ENCODE data around the gene AP2A2.

- TF ChIP-seq POLR2AphosphoS5 (IDR thresholded peaks at IDR 0.05): no peak
- TF ChIP-seq CTCF (IDR thresholded peaks at IDR 0.05): no peak
- TF ChIP-seq POLR2A (IDR thresholded peaks at IDR 0.05): no peak
- no peak for TF ChIP-seq EP300 (IDR thresholded peaks at IDR 0.05; ENCODE audit: low read depth)
Measured at GRCh38 chr11:1042626-1043562, 117.2 kb downstream of the AP2A2 start.
